Smooth muscle cell (in vitro differentiated cells): Measurements from ENCODE around the gene GPT2. TPM values are rescaled to one million over a fixed set of nuclear protein-coding genes. Genes with fewer than 3 reads are reported as not detected.

Experiments used
- DNase-seq: peaks from one replicate; lab custom pipeline; 2025; ENCODE audit not compliant: unreplicated experiment; lab: John Stamatoyannopoulos, UW
- H2AFZ ChIP-seq: fragments of 200-600 bp; sonication (generic); 2 replicates; pipeline ENCODE4 v1.6.0; 2016; ENCODE audit warnings: antibody characterized with exemption, low read depth, mild to moderate bottlenecking
- H3F3A ChIP-seq: fragments of 200-600 bp; sonication (generic); 2 replicates; pipeline ENCODE4 v1.6.0; 2017; ENCODE audit warnings: antibody characterized with exemption, low read depth
- H3K27ac ChIP-seq: fragments of 200-600 bp; sonication (generic); 2 replicates; pipeline ENCODE4 v1.5.1; 2016; ENCODE audit warnings: low read depth, mild to moderate bottlenecking
- H3K27me3 ChIP-seq: fragments of 200-600 bp; sonication (generic); 2 replicates; pipeline ENCODE4 v1.6.1; 2016; ENCODE audit warnings: low read depth, mild to moderate bottlenecking
- H3K36me3 ChIP-seq: fragments of 200-600 bp; sonication (generic); 2 replicates; pipeline ENCODE4 v1.5.1; 2016; ENCODE audit warnings: low read depth
- H3K4me1 ChIP-seq: fragments of 200-600 bp; sonication (generic); 2 replicates; pipeline ENCODE4 v1.5.1; 2016; ENCODE audit warnings: low read depth
- H3K4me2 ChIP-seq: fragments of 200-600 bp; sonication (generic); 2 replicates; pipeline ENCODE4 v1.6.0; 2016; ENCODE audit warnings: mild to moderate bottlenecking
- H3K4me3 ChIP-seq: fragments of 200-600 bp; sonication (generic); 2 replicates; pipeline ENCODE4 v1.5.1; 2016; ENCODE audit warnings: mild to moderate bottlenecking
- H3K79me2 ChIP-seq: fragments of 200-600 bp; sonication (generic); 2 replicates; pipeline ENCODE4 v1.6.0; 2016; ENCODE audit warnings: low read depth, mild to moderate bottlenecking
- H3K9ac ChIP-seq: fragments of 200-600 bp; sonication (generic); 2 replicates; pipeline ENCODE4 v1.6.0; 2016; ENCODE audit warnings: low read depth
- H3K9me3 ChIP-seq: fragments of 200-600 bp; sonication (generic); replicated peaks from 2 replicates; pipeline ENCODE4 v1.5.1; 2016; ENCODE audit warnings: low read depth
- H4K20me1 ChIP-seq: fragments of 200-600 bp; sonication (generic); 2 replicates; pipeline ENCODE4 v1.6.0; 2016; ENCODE audit warnings: low read depth
- CTCF ChIP-seq: fragments of 200-600 bp; sonication (generic); IDR thresholded peaks from 2 replicates; pipeline ENCODE4 v1.5.1; 2017; ENCODE audit warnings: borderline replicate concordance, mild to moderate bottlenecking, antibody characterized with exemption; ENCODE audit not compliant: insufficient read depth, poor library complexity, severe bottlenecking
- WGBS: methylation state at CpG from one replicate; pipeline ENCODE4 v1.1.7; 2016; ENCODE audit warnings: low lambda C conversion rate; 5-methylcytosine and 5-hydroxymethylcytosine counted together
- polyA plus RNA-seq: library from polyadenylated mRNA; unstranded; fragments of >200 nt; fragmentation: Nextera tagmentation; extraction: Ambion mirVana; gene quantifications from 2 replicates; pipeline ENCODE4 v1.2.1, GENCODE V29; 2016
- total RNA-seq: library from RNA; depleted of rRNA; stranded (reverse); fragments of >200 nt; gene quantifications from 2 replicates; pipeline ENCODE4 v1.2.3, GENCODE V29; 2014

GPT2 gene
- total and polyA plus RNA-seq, 2 experiments from 2014 or later, result 21.4 to 29.3 TPM

DNA sequence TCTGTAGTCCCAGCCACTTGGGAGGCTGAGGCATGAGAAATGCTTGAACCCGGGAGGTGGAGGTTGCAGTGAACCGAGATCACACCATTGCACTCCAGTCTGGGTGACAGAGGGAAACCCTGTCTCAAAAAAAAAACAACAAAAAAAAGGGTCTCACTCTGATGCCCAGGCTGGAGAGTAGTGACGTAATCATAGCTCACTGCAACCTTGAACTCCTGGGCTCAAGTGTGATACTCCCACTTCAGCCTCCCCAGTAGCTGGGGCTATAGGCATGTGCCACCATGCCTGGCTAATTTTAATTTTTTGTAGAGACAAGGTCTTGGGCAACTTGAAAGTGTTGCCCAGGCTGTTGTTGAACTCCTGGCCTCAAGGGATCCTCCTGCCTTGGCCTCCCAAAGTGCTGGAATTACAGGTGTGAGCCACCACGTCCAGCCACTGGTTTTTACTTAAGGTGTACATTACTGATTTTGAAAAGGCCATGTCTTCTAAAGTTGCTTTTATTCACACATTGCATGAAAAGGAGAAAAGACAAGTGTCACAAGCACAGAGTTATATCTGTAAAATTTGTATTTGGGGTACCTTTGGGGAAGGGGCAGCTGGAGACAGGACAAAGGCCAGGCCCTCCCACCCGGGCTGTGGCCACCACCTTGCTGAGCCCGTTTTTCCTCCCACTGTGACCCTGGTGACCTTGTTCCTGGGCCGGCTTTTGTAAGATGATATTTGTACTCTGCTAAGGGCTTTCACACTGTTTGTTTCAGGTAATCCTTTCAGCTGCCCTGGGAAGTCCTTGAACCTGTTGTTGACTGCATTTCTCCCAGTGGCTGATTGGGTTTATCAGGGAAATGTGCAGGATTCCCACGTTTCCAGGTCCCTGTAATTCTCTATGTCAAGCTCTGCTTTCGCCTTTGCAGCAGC lies 11.5 kb downstream of the GPT2 start:
- WGBS, result 82% methylated on average over 9 of the region's 9 CpGs
- H3K27me3 ChIP-seq, result no peaks in the 10 kb centered on the region
- no peaks in the 10 kb centered on the region for H3K4me1 ChIP-seq
- H3K36me3 ChIP-seq, result no peaks in the 10 kb centered on the region
- no peaks in the 10 kb centered on the region for H3F3A ChIP-seq
- H2AFZ ChIP-seq, result no peak overlapping the region
- no peak for TF ChIP-seq CTCF
- no peaks in the 10 kb centered on the region for H3K9me3 ChIP-seq
- H4K20me1 ChIP-seq, result peaks cover 86% of the 10 kb centered on the region
- no peak overlapping the region for H3K4me2 ChIP-seq
- no peak overlapping the region for H3K27ac ChIP-seq
- H3K9ac ChIP-seq, result no peak overlapping the region
- H3K79me2 ChIP-seq, result peaks cover 62% of the 10 kb centered on the region
- no peak overlapping the region for H3K4me3 ChIP-seq
- DNase-seq, result no peak

DNA sequence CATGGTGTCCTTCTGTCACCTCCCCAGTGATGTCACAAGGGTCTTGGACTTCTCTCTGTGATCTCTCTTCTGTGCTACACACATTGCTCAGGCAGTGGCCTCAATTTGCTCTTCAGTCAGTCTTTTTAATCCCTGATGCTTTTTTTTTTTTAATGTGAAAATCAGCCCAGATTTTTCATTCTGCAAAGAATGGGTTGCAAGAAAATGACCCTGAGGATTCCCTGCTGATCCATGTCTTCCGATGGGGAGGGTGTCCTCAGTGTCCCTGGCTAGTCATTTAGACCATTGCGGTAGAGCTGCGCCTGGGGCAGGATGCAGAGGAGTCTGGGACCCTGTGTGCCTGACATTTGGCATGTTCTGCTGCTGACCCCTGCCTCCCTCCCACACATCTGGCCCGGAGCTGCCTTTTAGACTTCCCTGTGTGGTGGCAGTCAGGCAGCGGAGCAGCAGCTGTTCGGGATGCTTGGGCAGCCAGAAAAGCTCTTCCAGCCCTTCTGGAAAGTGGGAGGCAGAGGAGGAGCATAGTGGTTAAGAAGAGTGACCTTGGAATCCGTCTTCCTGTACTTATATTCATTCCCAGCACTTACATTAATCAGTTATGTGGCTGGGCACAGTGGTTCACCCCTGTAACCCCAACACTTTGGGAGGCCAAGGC lies 12.3 kb downstream of the GPT2 start:
- H3K9me3 ChIP-seq, result no peaks in the 10 kb centered on the region
- no peak overlapping the region for H3K9ac ChIP-seq
- H3K4me1 ChIP-seq, result no peaks in the 10 kb centered on the region
- no peak overlapping the region for H3K27ac ChIP-seq
- DNase-seq, result no peak
- peaks cover 78% of the 10 kb centered on the region for H4K20me1 ChIP-seq
- no peaks in the 10 kb centered on the region for H3K36me3 ChIP-seq
- WGBS, result 69% methylated on average over 7 of the region's 7 CpGs
- H2AFZ ChIP-seq, result no peak overlapping the region
- H3F3A ChIP-seq, result no peaks in the 10 kb centered on the region
- TF ChIP-seq CTCF, result no peak
- H3K27me3 ChIP-seq, result no peaks in the 10 kb centered on the region
- no peak overlapping the region for H3K4me2 ChIP-seq
- no peak overlapping the region for H3K4me3 ChIP-seq
- H3K79me2 ChIP-seq, result peaks cover 54% of the 10 kb centered on the region

DNA sequence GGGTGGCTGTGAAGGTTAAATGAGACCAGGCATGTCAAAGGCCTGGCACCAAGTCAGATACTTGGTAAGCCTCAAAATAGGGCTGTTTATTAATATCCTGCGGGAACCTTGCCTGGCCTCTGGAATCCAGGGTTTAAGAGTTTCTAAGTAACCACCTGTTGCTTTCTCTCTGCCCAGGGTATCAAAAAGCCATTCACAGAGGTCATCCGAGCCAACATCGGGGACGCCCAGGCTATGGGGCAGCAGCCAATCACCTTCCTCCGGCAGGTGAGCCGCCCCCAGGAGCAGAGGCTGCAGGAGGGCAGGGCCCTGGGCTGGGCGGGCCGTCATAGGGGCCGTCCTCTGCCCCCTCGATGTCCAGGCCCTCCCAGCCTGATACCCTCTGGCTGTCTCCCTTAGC lies 13.3 kb downstream of the GPT2 start:
- H3K79me2 ChIP-seq, result peaks cover 44% of the 10 kb centered on the region
- over 99% methylated on average over 10 of the region's 10 CpGs for WGBS
- no peaks in the 10 kb centered on the region for H3K27me3 ChIP-seq
- H3K4me3 ChIP-seq, result no peak overlapping the region
- no peak overlapping the region for H3K27ac ChIP-seq
- peaks cover 74% of the 10 kb centered on the region for H4K20me1 ChIP-seq
- no peaks in the 10 kb centered on the region for H3K36me3 ChIP-seq
- no peaks in the 10 kb centered on the region for H3K9me3 ChIP-seq
- DNase-seq, result no peak
- H3K9ac ChIP-seq, result no peak overlapping the region
- no peaks in the 10 kb centered on the region for H3F3A ChIP-seq
- TF ChIP-seq CTCF, result no peak
- no peak overlapping the region for H3K4me2 ChIP-seq
- no peaks in the 10 kb centered on the region for H3K4me1 ChIP-seq
- H2AFZ ChIP-seq, result no peak overlapping the region
